GM23248 (cell line): ENCODE data around the gene SUN1.

Experiments
- EZH2 ChIP-seq: fragments of 200-600 bp; sonication (generic); IDR thresholded peaks from 2 replicates; pipeline ENCODE4 v1.6.1; 2018; ENCODE audit warnings: antibody characterized with exemption, mild to moderate bottlenecking; ENCODE audit not compliant: insufficient read depth, poor library complexity, severe bottlenecking
- EZH2phosphoT487 ChIP-seq: fragments of 200-600 bp; sonication (generic); IDR thresholded peaks from 2 replicates; pipeline ENCODE4 v1.6.1; 2018; ENCODE audit warnings: antibody characterized with exemption, moderate library complexity, mild to moderate bottlenecking, low read depth; ENCODE audit not compliant: insufficient read depth

DNA sequence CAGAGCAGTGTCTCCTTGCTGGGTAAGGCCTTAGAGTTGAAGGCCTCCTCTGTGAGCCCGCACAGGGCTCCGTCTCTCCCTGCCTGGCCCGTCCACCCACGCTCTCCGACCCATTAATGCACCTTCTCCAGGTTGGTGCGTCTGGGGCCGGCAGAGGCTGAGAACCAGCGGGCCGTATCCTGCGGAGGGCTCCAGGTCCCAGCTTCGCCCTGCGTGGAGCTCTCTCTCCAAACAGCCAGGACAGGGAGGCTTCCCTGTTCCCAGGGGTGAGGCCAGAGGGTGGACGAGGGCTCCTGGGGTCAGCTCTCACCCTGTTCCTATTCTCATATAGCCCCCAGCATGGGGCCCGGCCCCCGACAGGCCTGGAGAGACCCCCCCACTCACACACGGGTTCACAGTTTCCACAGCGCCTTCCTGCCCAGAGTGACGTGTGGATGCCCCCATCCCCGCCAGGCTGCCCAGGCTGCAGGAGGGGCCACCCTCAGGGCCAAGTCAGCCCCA lies 78.7 kb downstream of the SUN1 start:
- TF ChIP-seq EZH2 (no peak), EZH2phosphoT487 (no peak)
